IgD-negative memory B cell (primary cell): ENCODE results near the gene OR10G6. TPM values are rescaled to one million over a fixed set of nuclear protein-coding genes. Genes with fewer than 3 reads are reported as not detected.
"Not testable (repeated sequence)": the region's sequence is repeated elsewhere in the genome, so short reads cannot be mapped to it uniquely, and the experiment has no call there.

ENCODE experiments used
- H3K27ac Mint-ChIP-seq, 3 donors: one replicate each; pipeline ENCODE4 v1.8.0; 2020 to 2022; ENCODE audit warnings: mild to moderate bottlenecking in 3 of 3, mixed read lengths in 3 of 3, moderate library complexity in 1 of 3
- H3K27me3 Mint-ChIP-seq: one replicate; pipeline ENCODE4 v1.8.0; 2021; ENCODE audit warnings: mixed read lengths
- H3K36me3 Mint-ChIP-seq: one replicate; pipeline ENCODE4 v1.8.0; 2020; ENCODE audit warnings: mild to moderate bottlenecking, mixed read lengths
- H3K4me1 Mint-ChIP-seq, 3 donors: one replicate each; pipeline ENCODE4 v1.8.0; 2020 to 2022; ENCODE audit warnings: mixed read lengths in 3 of 3, mild to moderate bottlenecking in 1 of 3
- H3K4me3 Mint-ChIP-seq, 4 donors: one replicate each; pipeline ENCODE4 v1.8.0; 2020 to 2022; ENCODE audit warnings: mild to moderate bottlenecking in 4 of 4, mixed read lengths in 4 of 4, moderate library complexity in 3 of 4
- H3K9me3 Mint-ChIP-seq, 3 donors: one replicate each; pipeline ENCODE4 v1.8.0; 2020 to 2021; ENCODE audit warnings: mixed read lengths in 3 of 3, mild to moderate bottlenecking in 1 of 3
- polyA plus RNA-seq: library from polyadenylated mRNA; unstranded; fragments of 300-500 nt; fragmentation: Illumina TruSeq; gene quantifications from one replicate; pipeline ENCODE4 v1.2.3, GENCODE V29; 2021

OR10G6 gene
- not detected for polyA plus RNA-seq

GRCh38 chr11:123995119-123995518, at the start of gene OR10G6:
TSS of gene OR10G6 (minus strand) at chr11:123995161. CDS start at chr11:123995161, 0 bp downstream.
- H3K27me3 Mint-ChIP-seq, result no peaks in the 10 kb centered on the region
- H3K9me3 Mint-ChIP-seq, result peaks cover 0 to 4% (median 0%) of the 10 kb centered on the region in 3 donors
- H3K27ac Mint-ChIP-seq, result no peak within 1 kb of the TSS
- H3K36me3 Mint-ChIP-seq, result no peaks in the 10 kb centered on the region
- no peaks in the 10 kb centered on the region for H3K4me1 Mint-ChIP-seq
- H3K4me3 Mint-ChIP-seq, result no peak within 1 kb of the TSS

DNA sequence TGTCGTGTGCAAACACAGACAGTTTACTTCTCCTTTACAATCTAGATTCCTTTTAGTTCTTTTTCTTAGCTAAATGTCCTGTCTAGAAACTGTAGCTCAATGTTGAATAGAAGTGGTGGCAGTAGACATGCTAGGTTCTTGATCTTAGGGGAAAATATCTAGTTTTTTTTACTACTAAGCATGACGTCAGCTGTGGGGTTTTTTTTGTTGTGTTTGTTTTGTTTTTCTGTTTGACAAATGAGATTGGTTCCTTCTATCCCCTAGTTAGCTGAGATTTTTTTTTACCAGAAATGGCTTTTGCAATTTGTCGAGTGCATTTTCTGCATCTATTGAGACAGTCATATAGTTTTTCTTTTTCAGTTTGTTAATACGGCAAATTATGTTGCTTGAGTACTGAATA, 48.5 kb upstream of the OR10G6 start:
- no peak overlapping the region for H3K4me3 Mint-ChIP-seq
- H3K4me1 Mint-ChIP-seq, result no peaks in the 10 kb centered on the region
- H3K36me3 Mint-ChIP-seq, result no peaks in the 10 kb centered on the region
- no peaks in the 10 kb centered on the region for H3K9me3 Mint-ChIP-seq
- no peaks in the 10 kb centered on the region for H3K27me3 Mint-ChIP-seq
- H3K27ac Mint-ChIP-seq, result no peak overlapping the region

- Mint-ChIP-seq H3K4me1 (no peaks in the 10 kb centered on the region), H3K36me3 (no peaks in the 10 kb centered on the region), H3K4me3 (no peak within 1 kb of the TSS), H3K27me3 (no peaks in the 10 kb centered on the region), H3K9me3 (no peaks in the 10 kb centered on the region), H3K27ac (no peak within 1 kb of the TSS)
Observed at GRCh38 chr11:124041254-124041653, 46.3 kb upstream of the OR10G6 start, which contains the start of gene OR10G7. TSS of gene OR10G7 (minus strand) at chr11:124041325. CDS start at chr11:124039001, 2,324 bp downstream.

- peak overlapping the region in 1 of 3 donors; percentile 27 for H3K27ac Mint-ChIP-seq
- H3K4me1 Mint-ChIP-seq, result no peaks in the 10 kb centered on the region
- H3K27me3 Mint-ChIP-seq, result no peaks in the 10 kb centered on the region
- no peaks in the 10 kb centered on the region for H3K36me3 Mint-ChIP-seq
- H3K4me3 Mint-ChIP-seq, result no peak overlapping the region
- no peaks in the 10 kb centered on the region for H3K9me3 Mint-ChIP-seq
Observed at GRCh38 chr11:124039557-124039956, 44.6 kb upstream of the OR10G6 start.

GRCh38 chr11:124036666-124037065, 41.7 kb upstream of the OR10G6 start:
- Mint-ChIP-seq H3K36me3 (no peaks in the 10 kb centered on the region), H3K27ac (no peak overlapping the region), H3K4me3 (no peak overlapping the region), H3K4me1 (no peaks in the 10 kb centered on the region), H3K27me3 (no peaks in the 10 kb centered on the region), H3K9me3 (no peaks in the 10 kb centered on the region)

- Mint-ChIP-seq H3K27me3 (no peaks in the 10 kb centered on the region), H3K4me1 (peaks cover 0 to 2% (median 0%) of the 10 kb centered on the region in 3 donors), H3K9me3 (no peaks in the 10 kb centered on the region), H3K36me3 (no peaks in the 10 kb centered on the region), H3K4me3 (no peak within 1 kb of the TSS), H3K27ac (no peak within 1 kb of the TSS)
Observed at GRCh38 chr11:124026498-124026897, 31.5 kb upstream of the OR10G6 start, which contains the start of gene OR10G8. TSS of gene OR10G8 (plus strand) at chr11:124026798. CDS start at chr11:124029623, 2,825 bp downstream.

DNA sequence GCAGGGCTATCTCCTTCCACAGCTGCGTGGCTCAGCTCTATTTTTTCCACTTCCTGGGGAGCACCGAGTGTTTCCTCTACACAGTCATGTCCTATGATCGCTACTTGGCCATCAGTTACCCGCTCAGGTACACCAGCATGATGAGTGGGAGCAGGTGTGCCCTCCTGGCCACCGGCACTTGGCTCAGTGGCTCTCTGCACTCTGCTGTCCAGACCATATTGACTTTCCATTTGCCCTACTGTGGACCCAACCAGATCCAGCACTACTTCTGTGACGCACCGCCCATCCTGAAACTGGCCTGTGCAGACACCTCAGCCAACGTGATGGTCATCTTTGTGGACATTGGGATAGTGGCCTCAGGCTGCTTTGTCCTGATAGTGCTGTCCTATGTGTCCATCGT, 20.9 kb upstream of the OR10G6 start:
- H3K4me1 Mint-ChIP-seq, H3K27me3 Mint-ChIP-seq, H3K4me3 Mint-ChIP-seq, H3K36me3 Mint-ChIP-seq, H3K9me3 Mint-ChIP-seq, H3K27ac Mint-ChIP-seq: not testable (repeated sequence)

DNA sequence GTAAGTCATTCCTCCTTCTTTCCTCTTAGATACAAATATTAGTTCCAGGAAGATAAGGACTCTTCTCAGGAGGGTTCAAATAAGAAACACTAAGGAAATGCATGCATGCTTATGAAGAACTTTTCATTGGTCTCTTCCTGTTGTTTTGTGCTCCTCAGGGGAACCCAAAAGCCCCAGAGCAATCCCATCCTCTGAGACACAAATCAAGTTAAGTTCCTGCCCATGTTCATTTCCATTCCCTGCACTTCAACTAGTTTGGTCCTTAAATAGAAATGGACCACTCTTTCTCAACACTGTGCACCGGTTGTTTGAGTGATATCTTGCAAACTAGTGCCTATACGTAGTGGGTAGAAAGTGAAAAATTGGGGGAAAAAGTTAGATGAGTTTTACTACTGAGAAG, 17.7 kb upstream of the OR10G6 start, which contains the start of gene OR10G4:
Gene OR10G4 (plus strand): TSS at position 301 of the 400 bp plus-strand sequence. CDS start 2,578 bp downstream, outside the sequence.
- Mint-ChIP-seq H3K27ac (no peak within 1 kb of the TSS), H3K4me1 (no peaks in the 10 kb centered on the region), H3K9me3 (no peaks in the 10 kb centered on the region), H3K4me3 (no peak within 1 kb of the TSS), H3K36me3 (no peaks in the 10 kb centered on the region), H3K27me3 (peaks cover 3% of the 10 kb centered on the region)

DNA sequence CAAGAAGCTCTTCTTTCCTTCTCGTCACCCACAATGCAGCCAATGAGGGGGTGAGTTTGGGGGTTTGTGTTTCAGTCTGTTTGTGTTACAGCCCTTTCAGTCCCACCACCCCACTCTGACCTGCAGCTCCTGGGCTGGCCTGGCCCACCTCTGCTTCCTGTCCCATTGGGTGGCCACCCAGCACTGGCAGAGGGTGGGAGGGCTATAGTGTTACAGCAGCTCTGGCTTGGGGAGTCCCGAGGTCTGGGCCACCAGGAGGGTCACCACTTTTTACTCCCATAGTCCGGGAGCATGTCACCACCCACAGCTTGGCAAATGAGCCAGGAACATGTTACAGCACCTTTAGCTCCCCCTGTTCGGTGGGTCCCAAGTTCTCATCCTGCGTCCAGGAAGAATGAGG, 15.7 kb downstream of the OR10G6 start:
- H3K4me1 Mint-ChIP-seq, result no peaks in the 10 kb centered on the region
- H3K9me3 Mint-ChIP-seq, result peaks cover 0 to 10% (median under 1%) of the 10 kb centered on the region in 3 donors
- H3K27ac Mint-ChIP-seq, result no peak overlapping the region
- H3K27me3 Mint-ChIP-seq, result no peaks in the 10 kb centered on the region
- H3K36me3 Mint-ChIP-seq, result no peaks in the 10 kb centered on the region
- no peak overlapping the region for H3K4me3 Mint-ChIP-seq

DNA sequence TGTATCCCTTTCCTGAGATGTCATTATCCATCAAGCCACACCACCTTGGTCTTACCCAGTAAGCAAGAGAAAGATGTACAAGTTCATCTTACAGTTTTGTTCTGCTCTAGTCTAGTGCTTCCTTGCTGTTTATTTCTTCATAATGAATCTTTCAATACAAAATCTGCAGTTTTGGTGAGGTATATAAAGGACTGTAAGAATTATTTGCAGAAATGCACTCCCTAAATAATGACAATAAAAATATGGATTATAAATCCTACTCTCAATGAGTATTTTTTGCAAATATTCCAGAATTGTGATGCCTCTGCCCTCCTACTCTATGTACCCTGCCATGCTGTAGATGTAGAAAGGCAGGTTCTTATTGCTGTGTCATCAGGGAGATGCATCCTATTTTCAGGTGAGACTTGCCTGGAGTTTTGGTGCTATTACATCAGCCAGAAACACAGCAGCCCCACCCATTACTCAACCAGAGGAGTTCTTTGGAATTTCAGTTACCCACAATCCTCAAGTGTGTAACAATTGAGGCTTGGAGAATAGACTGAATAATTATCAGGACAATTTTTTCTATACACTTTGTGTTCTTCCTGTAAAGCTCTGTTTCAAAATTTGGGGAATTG, 17.1 kb downstream of the OR10G6 start, which contains the start of gene OR10S1:
Gene OR10S1 (minus strand): TSS at position 51 of the 617 bp plus-strand sequence. CDS start 117 bp downstream, outside the sequence.
- Mint-ChIP-seq H3K27ac (no peak within 1 kb of the TSS), H3K4me1 (no peaks in the 10 kb centered on the region), H3K4me3 (peak within 1 kb of the TSS in 1 of 4 donors; percentile 10), H3K27me3 (no peaks in the 10 kb centered on the region), H3K36me3 (no peaks in the 10 kb centered on the region), H3K9me3 (peaks cover 0 to 8% (median 0%) of the 10 kb centered on the region in 3 donors)

- peaks cover 0 to 4% (median 0%) of the 10 kb centered on the region in 3 donors for H3K9me3 Mint-ChIP-seq
- H3K27me3 Mint-ChIP-seq, result no peaks in the 10 kb centered on the region
Observed at GRCh38 chr11:123976770-123977560, 18.0 kb downstream of the OR10G6 start.

DNA sequence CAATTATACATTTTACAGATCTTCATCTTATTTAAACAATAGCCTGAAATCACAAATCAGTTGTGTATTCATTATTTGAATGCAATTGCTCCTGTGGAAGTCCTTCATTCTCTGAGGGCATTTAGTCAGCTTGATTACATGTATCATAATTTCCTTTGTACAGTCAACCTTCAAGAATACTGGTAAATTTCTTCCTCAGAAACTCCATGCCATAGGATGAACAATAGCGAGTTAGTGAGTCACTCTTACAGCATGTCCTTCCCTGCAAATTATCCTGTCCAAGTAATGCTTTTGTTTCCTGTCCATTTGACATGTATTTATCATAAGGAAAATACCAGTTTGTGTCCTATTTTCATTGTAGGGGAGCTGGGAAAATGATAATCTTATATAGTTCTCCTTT, 21.1 kb downstream of the OR10G6 start:
- H3K27me3 Mint-ChIP-seq, result no peaks in the 10 kb centered on the region
- H3K9me3 Mint-ChIP-seq, result peaks cover 0 to 9% (median 0%) of the 10 kb centered on the region in 3 donors
- H3K36me3 Mint-ChIP-seq, result no peaks in the 10 kb centered on the region
- no peaks in the 10 kb centered on the region for H3K4me1 Mint-ChIP-seq
- no peak overlapping the region for H3K27ac Mint-ChIP-seq
- H3K4me3 Mint-ChIP-seq, result no peak overlapping the region

More at GRCh38 chr11:123976770-123977560, 18.0 kb downstream of the OR10G6 start:
- Mint-ChIP-seq H3K4me3 (peak overlapping the region in 1 of 4 donors; percentile 10), H3K4me1 (no peaks in the 10 kb centered on the region), H3K27ac (no peak overlapping the region), H3K36me3 (no peaks in the 10 kb centered on the region)

DNA sequence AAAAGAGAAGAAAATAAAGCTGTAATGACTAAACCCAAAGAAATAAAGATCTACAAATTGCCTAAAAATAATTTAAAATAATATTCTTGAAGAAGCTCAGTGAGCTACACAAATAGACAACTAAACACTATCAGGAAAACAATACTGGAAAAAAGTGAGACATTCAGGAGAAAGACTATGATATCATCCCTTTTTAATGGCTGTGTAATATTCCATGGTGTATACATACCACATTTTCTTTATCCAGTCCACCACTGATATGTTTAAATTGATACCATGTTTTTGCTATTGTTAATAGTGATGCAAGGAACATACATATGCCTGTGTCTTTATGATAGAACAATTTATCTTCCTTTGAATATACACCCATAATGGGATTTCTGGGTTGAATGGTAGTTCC, 38.2 kb downstream of the OR10G6 start:
- peaks cover 5 to 10% (median 7%) of the 10 kb centered on the region in 3 donors for H3K9me3 Mint-ChIP-seq
- H3K4me1 Mint-ChIP-seq, result no peaks in the 10 kb centered on the region
- H3K27me3 Mint-ChIP-seq, result no peaks in the 10 kb centered on the region
- H3K4me3 Mint-ChIP-seq, result no peak overlapping the region
- H3K36me3 Mint-ChIP-seq, result peaks cover 3% of the 10 kb centered on the region
- H3K27ac Mint-ChIP-seq, result no peak overlapping the region

GRCh38 chr11:123945132-123945531, 49.8 kb downstream of the OR10G6 start:
- peaks cover 0 to 2% (median 0%) of the 10 kb centered on the region in 3 donors for H3K4me1 Mint-ChIP-seq
- H3K27me3 Mint-ChIP-seq, result no peaks in the 10 kb centered on the region
- H3K9me3 Mint-ChIP-seq, result peaks cover 0 to 2% (median 2%) of the 10 kb centered on the region in 3 donors
- no peaks in the 10 kb centered on the region for H3K36me3 Mint-ChIP-seq
- H3K27ac Mint-ChIP-seq, result no peak overlapping the region
- no peak overlapping the region for H3K4me3 Mint-ChIP-seq
